GM19467 (cell line): ENCODE results near the gene PRSS38.

Experiments
- ATAC-seq: cut with Tn5 transposase; IDR thresholded peaks from one replicate; pipeline ENCODE4 v1.9.1; 2021; ENCODE audit warnings: mild to moderate bottlenecking, moderate library complexity; ENCODE audit not compliant: unreplicated experiment

PRSS38 gene

DNA sequence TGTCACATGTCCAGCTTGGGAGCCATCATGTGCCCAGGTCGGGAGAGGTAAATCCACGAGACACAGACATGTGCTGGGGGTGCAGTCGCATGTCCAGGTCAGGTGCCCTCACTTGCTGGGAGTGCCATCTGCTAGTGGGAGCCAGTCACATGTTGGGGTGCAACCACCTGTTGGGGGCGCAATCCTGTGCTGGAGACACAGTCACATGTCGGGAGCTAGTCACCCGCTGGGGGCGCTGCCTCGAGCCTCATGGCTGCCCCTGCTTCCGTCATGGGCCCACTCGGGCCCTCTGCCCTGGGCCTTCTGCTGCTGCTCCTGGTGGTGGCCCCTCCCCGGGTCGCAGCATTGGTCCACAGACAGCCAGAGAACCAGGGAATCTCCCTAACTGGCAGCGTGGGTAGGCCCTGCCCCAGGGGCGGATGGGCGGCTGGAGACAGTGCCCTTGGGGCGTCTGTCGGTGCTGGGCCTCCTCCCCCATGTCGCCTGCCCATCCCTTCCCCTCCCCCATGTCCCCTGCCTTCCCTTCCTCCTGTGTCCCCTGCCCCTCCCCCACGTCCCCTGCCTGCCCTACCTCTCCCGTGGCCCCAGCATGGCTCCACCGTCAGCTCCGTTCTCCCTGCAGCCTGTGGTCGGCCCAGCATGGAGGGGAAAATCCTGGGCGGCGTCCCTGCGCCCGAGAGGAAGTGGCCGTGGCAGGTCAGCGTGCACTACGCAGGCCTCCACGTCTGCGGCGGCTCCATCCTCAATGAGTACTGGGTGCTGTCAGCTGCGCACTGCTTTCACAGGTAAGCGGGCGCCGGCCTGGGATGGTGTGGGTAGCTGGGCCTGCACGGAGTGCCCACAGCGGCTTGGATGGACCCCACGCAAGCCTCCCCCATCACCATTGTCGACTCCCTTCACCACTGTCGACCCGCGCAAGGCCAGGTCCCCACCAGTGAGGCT lies at the start of gene PRSS38:
TSS of gene PRSS38 (plus strand) at position 208 of the 942 bp plus-strand sequence. CDS start at position 250, 42 bp downstream.
- ATAC-seq, result no peak

DNA sequence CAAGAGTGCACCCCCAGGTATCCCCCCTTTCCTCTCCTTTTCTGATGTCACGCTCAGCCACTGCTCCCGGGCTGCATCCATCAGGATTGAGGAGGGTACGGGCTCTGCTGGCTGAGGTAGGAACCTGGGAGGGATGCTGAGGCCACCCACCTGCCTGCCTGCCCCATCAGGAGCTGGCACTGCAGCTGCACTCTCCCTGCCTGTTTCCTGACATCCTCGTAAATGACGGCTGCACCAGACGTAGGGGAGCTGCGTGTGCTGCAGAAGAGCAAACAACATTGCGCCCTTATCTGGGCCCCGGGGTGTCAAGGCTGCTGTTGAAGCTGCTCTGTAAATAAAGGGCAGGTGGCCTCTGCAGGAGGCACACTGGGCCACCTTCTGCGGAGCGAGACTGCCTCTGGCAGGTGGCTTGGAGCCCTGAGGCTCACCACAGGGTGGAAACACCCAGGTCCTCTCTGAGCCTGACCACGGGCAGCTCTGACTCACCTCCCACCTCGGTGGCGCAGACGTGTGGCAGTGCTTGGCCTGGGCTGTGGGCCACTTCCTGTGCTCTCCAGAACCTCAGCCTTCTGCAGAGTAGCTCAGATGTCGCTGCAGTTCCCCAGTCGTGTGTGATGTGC lies 49.4 kb upstream of the PRSS38 start:
- no peak for ATAC-seq

DNA sequence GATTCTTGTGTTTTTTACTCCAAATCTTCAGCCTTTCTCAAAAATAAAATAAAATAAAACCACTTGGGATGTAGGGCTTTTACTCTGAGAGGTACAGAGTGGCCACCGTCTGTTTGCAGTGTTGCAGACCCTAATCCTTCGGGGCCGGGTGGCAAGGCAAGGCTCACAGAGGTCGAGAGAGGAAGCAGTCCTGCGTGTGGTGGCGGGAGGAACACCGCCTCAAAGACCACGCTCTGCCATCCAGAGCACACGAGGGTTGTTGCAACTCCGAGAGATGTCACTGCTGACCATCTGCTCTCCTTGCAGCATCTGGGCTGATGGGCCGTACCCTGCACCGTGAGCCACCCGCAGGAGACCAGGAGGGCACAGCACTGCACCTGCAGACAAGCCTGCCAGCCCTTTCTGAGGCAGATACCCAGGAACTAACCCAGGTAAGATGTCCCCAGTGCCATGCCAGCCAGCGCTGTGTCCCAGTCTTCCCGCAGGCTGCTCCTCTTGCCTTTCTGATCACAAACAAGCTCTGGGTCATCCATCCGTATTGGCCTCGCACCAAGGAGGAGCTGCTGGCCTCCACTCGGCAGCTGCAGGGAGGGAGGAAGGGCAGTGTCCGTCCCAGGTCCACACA lies 48.7 kb upstream of the PRSS38 start:
- ATAC-seq, result no peak

DNA sequence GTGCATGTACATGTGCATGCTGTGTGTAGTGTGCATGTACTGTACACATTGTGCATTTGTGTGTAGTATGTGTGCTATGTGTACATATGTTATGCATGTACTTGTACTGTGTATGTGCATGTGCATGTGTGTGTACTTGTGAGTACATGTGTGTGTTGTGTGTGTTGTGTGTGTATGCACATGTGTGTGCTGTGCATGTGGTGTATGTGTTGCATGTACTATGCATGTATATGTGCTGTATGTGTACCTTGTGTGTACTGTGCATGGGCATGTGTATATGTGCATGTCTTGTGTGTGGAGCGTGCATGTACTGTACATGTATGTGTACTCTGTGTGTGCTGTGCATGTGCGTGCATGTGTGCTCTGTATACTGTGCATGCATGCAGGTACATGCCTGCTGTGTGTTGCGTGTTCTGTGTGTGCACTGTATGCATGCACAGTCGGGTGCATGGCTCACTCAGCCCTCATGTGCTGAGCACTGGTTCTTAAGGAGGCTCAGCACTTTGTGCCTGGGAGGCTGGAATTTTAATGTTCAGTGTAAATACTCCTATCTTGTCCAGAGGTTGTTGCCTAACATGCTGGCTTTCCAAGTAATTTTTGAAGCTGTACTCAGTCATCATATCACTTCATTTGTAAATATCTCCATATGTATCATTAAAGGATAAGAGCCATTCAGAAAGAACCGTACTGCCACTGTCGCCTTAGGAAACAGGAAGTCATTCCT lies 47.9 kb upstream of the PRSS38 start:
- ATAC-seq, result no peak

DNA sequence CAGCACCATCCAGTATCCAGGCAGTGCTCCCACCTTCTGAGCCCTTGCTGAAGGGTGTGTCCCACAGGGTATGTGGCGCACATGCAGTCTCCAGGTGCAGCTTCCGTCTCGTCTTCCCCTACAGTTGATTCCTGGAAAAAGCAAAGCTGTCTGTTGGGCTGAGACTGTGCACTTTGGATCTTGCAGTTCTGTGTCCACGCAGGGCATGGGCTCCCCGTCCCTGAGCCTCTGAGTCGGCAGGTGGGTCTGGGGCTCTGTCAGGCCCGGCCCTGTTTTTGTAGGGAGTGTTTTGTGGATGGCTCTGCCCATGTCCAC lies 47.4 kb upstream of the PRSS38 start:
- ATAC-seq, result no peak

DNA sequence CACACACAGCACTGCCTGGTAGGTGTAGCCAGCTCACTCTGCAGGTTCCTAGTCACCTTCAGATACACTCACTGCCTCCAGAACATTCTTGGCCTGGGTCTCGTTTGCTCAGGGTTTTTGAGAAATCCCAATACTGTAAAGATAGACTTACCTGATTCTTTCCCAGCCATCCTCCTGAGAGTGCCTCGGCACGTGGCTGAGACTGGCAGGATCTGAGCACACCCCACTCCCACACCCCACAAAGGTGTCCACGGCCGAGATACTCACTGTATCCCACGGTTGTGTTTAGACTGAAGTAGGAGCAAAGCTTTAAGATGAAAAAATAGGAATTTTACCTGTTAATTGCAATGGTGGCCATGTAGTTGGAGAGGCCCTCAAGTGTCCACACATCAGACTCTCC lies 46.8 kb upstream of the PRSS38 start:
- no peak for ATAC-seq

DNA sequence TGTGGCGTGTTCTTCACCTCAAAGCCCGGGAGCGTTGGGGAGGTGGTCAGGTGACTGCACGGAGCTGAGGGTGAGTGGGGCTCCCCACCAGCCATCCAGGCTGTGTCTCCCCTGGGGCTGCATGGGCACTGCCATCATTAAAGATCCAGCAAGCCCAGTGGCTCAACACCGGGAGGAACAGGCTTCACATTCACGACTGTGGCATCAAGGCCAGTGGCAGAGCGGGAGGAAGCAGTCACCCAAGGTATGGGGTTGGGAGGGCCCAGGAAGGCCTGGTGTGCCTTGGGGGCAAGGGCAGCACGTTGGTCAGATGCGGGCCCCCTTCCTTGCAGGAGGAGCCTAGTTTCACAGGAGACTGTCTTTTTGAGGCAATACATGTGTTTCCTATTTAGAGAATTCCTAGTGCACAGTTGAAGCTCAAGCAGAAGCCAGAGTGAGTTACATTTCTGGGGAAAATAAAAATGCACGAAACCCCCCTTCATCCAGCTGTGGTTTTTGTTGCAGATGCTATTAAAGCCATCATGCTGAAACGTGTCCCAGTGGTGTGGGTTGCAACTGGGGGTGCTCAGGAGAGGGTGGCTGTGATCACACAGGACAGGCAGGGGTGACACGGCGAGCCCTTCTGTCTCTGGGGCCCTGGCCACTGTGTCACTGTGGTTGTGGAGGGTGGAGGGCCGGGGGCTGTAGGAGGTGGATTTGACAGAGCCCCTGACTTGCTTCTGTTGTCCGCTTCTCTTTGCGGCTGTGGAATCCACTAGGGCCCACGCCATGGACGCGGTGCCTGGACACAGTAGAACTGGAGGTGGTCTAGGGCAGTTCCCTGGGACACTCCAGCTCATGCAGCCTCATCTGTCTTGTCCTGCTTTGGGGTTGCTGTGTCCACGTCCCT lies 46.2 kb upstream of the PRSS38 start:
- no peak for ATAC-seq

DNA sequence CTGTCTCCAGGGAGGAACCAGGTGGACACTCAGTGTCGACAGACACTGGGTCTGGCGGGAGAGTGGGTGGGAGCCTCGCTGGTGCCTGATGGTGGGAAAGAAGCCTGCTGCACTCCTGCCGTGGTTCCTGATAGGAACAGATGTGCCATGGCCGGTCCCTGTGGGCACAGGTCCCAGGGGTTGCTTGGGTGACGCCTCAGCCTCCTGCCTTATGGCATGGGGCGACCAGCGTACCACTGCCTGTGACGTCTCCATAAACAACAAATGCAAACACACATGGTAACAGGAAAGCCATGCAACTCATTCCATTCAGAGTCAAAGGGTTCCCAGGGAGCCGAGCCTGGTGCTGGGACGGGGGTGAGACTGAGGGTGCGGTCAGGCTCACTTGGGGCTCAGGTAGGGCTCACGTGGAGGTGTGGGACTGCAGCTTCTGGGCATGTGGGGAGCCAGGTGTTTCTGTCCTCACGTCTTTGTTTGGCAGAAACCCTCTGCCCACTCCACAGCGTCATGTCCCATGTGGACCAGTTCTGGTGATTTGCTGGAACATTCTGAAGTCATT lies 45.5 kb upstream of the PRSS38 start:
- no peak for ATAC-seq

DNA sequence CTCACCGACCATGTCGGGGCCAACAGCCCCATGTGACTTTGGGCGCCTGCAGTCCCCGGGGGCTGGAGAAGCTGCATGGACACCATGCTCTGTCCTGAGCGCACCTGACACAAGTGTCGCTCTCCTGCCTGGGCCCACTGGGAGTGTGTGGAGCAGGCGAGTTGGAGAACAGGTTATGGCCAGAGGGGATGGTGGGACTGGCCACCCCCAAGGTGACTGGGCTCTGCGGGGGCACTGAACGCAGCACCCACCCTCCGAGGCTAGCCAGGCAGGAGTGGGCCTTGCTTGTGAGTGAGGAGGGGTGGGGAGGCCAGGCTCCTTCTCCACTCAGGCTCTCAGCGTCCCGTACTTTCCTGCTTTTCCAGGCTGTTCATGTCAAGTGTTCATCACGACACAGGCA lies 44.7 kb upstream of the PRSS38 start:
- no peak for ATAC-seq

DNA sequence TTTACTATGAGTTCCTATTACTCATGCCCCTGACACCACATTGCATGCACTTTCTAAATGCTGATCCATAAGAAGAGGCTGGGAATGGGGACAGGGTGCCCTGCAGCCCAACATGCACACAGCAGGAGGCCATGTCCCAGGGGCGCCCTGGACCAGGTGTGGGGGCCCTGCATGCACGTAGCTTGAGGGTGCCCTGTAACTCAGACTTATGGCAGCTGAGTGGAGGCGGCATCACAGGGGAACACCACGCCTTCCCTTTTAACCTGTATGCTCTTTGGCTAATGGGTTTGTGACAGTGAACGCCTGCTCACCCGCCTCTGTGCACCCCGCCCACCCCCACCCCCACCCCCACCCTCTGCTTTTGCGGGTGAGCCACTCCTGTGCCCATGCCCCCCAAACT lies 44.1 kb upstream of the PRSS38 start:
- ATAC-seq, result no peak

DNA sequence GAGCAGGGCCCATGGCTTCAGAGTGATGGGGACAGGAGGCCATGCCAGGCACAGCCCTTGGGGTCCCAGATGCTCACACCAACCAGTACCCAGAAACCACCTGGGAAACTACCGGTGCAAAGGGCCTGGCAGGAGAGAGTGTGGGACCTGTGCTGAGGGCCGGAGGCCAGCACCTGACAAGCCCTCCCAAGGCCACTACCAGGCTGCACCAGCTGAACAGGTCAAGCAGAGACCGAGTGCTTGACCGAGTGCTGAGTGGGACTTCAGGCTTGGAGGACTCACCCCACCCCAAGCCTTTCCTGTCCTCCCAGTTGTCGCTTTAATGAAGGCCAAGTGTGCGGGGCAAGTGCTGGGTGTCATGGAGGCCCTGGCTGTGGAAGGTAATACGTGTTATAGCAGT lies 43.7 kb upstream of the PRSS38 start:
- no peak for ATAC-seq

DNA sequence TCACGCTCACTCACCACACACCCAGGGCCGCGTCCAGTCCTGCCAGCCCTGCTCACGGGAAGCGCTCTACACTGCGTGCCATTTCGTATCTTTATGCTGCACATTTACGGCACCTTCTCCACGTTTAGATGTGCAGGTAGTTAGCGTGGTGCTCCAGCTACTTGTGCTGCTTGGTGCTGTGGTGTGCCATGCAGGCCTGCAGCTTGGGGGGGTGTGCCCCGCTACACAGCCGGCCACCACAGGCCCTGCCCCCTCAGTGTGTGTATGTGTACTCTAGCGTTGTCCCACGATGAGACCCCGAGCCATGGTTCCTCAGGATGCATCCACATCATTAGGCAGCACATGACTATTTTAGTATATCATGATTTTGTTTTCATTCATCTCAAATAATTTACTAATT lies 41.9 kb upstream of the PRSS38 start:
- ATAC-seq, result no peak

DNA sequence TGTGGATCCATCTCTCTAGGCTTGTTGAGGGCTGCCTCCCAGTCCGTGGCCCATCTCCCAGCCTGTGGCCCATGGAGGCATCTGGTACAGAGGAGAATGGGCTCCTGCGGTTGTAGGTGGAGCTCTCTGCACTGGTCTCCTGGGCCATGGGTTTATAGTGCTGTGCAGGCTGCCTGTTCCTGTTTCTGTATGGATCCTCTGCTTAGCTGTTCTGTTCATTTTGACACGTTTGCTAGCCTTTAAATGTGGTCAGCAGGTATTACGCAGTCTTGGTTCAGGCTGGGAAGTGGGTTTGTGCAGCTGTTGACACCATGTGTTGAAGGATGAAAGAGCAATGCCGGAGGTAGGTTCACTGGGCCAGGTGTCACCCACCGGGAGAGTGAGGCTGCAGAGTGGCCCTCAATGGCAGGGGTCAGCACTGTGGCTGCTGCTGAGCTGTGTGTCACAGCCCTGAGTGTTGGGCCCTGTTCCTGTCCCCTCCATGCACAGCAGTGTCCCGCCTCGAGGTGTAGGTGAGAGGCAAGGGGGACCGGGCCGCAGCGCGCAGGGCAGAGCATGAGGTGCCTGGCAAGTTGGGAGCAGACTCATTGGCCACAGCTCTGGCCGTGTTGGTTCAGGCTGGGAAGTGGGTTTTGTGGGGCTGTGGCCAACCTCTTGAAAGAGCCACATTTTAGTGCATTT lies 41.3 kb upstream of the PRSS38 start:
- no peak for ATAC-seq

DNA sequence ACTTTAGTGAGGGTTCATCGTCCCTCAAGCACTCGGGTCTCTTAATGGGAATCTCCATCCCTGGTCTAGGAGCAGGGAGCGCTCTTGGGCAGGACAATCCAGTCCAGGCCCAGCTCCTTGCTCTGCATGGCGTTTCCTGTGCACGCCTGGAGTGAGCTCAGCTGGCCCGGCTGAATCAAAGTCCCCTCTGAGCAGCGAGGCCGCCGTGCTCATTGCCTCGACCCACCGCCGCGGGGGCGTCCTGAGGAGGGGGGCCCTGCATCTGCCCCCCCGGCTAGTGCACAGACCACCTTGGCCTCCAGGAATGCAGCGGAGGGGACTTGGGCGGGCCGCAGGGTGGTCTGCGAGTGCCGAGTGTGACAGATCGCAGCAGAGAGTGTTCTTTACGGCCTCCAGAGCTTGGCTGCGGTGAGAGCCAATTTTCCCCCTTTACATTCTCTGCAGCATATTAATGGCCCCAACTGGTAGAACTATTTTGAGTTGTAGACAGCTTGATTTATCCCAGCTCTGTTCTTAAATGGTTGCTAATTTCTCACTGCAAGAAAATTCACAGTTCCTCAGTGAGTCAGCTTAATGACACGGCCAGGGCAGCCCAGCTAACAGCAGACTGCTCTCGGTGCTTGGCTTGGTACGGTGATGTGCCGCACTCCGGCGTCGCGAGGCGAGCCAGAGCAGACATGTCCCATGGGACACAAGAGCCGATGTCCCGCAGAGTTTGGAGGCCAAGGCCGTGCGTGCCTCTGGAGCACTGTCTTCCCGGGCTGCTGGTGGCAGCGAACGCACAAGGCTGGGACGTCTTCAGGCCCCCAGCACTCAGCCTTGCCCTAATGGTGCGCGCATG lies 40.4 kb upstream of the PRSS38 start:
- no peak for ATAC-seq

DNA sequence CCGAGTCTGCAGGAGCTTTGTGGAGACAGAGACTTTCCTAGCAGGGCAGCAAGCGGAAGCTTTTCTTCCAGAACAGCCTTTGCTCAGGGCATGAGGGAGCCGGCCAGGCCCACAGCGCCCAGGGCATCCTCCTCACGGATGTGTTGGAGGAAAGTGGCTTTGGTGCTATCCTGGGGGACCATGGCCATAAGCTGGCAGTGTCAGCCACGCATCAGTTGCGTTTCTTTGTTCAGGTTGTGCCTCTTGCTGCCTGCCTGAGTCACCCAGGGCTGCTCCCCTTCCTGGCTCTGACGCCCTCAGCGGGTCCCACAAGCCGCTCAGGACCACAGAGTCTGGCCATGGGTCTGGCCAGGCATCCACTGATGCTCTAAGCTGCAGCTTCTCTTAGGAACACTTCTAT lies 39.6 kb upstream of the PRSS38 start:
- no peak for ATAC-seq

DNA sequence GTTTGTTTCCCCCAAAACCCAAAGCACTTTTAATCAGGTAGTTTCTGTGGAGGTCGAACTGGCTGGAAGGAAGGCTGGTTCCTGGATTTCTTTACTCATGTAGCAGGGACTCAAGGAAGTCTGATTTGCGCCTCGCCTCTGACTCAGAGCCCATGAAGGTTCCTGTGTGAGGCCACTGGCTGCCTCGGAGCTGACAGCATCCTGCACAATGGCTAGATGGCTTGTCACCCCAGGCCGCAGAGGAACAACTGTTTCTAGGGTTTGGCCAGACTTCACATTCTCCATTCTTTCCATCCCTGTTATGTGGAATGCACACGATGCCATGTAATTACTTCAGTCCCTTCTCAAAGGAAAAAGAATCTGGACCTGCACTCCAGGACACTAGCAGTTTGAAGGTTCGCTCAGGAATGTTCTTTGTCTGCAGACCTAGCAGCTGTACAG lies 39.1 kb upstream of the PRSS38 start:
- ATAC-seq, result no peak

DNA sequence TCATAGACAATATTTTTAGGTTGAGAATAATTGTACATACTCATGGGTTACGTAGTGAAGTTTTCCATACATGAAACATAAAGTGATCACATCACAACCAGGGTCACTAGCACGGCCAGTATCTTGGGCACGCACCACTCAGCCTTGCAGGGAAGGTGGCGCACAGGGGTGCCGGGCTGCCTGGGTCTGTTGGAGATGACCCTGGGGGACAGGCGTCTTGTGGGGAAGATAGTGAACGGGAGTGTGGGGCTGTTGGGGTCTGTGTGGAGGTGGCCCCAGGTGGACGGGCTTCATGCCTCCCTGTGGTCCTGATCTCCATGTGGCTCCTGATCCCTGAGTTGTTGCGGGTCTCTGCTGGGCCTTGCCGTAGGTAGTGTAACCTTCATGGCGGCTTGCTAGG lies 38.3 kb upstream of the PRSS38 start:
- ATAC-seq, result no peak

DNA sequence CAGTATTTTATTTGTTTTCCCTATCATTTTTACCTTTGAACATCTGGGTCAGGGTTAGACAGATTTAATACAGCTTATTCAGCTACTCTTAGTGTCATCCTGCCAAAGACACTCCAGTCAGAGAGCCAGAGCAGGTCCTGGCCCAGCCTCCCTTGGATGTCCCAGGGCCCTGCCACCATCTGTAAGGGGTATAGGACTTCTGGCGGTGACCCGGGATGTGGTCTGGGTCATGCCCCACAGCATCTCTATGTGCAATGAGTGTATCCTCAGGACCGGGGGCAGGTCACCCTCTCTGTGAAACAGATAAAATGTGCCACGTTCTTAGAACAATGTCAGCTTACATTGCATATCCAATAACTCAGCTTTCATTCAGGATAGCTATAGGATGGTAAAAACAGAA lies 37.8 kb upstream of the PRSS38 start:
- ATAC-seq, result no peak
